ENCODE data around the gene SIK3.
A peak's percentile ranks its signal among the peaks of the same experiment; 100 is the strongest.

Gene SIK3

GRCh38 chr11:117099696-117100095 lies 1.5 kb upstream of the SIK3 start:
- Histone ChIP-seq H4K20me1 (ENCODE audit: insufficient read depth, low read length) (no peaks in the 10 kb centered on the region), H2AFZ (ENCODE audit: low read length) (no peak overlapping the region), H3K4me2 (ENCODE audit: low read depth, low read length) (no peak overlapping the region)

GRCh38 chr11:117097389-117098268 lies 599 bp downstream of the SIK3 start:
- Histone ChIP-seq H4K20me1 (ENCODE audit: insufficient read depth, low read length) (peaks cover 11% of the 10 kb centered on the region; the same call in 1 of the 2 replicates), H3K4me3 (ENCODE audit: low read length) (peak overlapping the region; percentile 92), H3K4me2 (ENCODE audit: low read depth, low read length) (peak overlapping the region; percentile 79), H3K9me3 (replicated peaks; ENCODE audit: insufficient read depth, low read length) (no peaks in the 10 kb centered on the region), H3F3A (ENCODE audit: insufficient read depth, low read length) (peaks cover 15% of the 10 kb centered on the region), H3K79me2 (ENCODE audit: low read length) (peaks cover 54% of the 10 kb centered on the region), H3K9ac (ENCODE audit: low read length) (peak overlapping the region; percentile 98), H3K36me3 (replicated peaks; ENCODE audit: insufficient read depth, low read length) (no peaks in the 10 kb centered on the region), H2AFZ (ENCODE audit: low read length) (no peak overlapping the region), H3K4me1 (ENCODE audit: low read length) (peaks cover 29% of the 10 kb centered on the region), H3K27me3 (replicated peaks; ENCODE audit: insufficient read depth, low read length) (no peaks in the 10 kb centered on the region), H3K27ac (ENCODE audit: low read length) (peak overlapping the region; percentile 76), H3K9me2 (replicated peaks; ENCODE audit: insufficient read depth, low read length) (no peaks in the 10 kb centered on the region)
- peak; percentile 25 for DNase-seq
- TF ChIP-seq CTCF (IDR thresholded peaks at IDR 0.05; ENCODE audit: low read length) (no peak), EZH2phosphoT487 (IDR thresholded peaks at IDR 0.05; ENCODE audit: low read length) (no peak), EZH2 (optimal IDR thresholded peaks at IDR 0.05; ENCODE audit: low read depth, low read length) (no peak)

More at GRCh38 chr11:117099696-117100095, 1.5 kb upstream of the SIK3 start:
- peaks cover 34% of the 10 kb centered on the region for H3K79me2 ChIP-seq (ENCODE audit: low read length)
- no peaks in the 10 kb centered on the region for H3K27me3 ChIP-seq (replicated peaks; ENCODE audit: insufficient read depth, low read length)
- no peak for DNase-seq
- H3K4me3 ChIP-seq (ENCODE audit: low read length) = no peak overlapping the region
- TF ChIP-seq EZH2 (optimal IDR thresholded peaks at IDR 0.05; ENCODE audit: low read depth, low read length) (no peak), CTCF (IDR thresholded peaks at IDR 0.05; ENCODE audit: low read length) (no peak), EZH2phosphoT487 (IDR thresholded peaks at IDR 0.05; ENCODE audit: low read length) (no peak)
- H3K9ac ChIP-seq (ENCODE audit: low read length) = no peak overlapping the region
- H3K9me3 ChIP-seq (replicated peaks; ENCODE audit: insufficient read depth, low read length) = no peaks in the 10 kb centered on the region
- no peaks in the 10 kb centered on the region for H3K36me3 ChIP-seq (replicated peaks; ENCODE audit: insufficient read depth, low read length)
- peaks cover 15% of the 10 kb centered on the region for H3F3A ChIP-seq (ENCODE audit: insufficient read depth, low read length)
- peaks cover 20% of the 10 kb centered on the region for H3K4me1 ChIP-seq (ENCODE audit: low read length)
- no peaks in the 10 kb centered on the region for H3K9me2 ChIP-seq (replicated peaks; ENCODE audit: insufficient read depth, low read length)
- no peak overlapping the region for H3K27ac ChIP-seq (ENCODE audit: low read length)

DNA sequence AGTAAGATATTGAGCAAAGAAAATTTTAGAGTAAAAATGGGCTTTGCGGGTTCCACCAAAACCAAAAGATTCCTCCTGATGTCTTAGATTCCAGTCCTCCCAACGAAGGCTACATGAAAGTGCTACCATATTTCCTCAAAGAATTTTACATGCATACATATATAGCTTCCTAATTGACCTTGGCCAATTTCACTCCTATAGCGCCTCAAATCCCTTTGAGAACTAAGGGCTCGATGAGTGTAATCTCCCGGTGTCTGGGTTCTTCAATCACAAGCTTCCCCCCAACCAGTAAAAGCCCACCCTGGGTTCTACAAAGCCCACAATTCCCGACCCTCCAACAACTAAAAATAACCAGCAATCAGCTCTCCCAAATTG lies 1.2 kb downstream of the SIK3 start:
- no peak for DNase-seq
- H3K27ac ChIP-seq (ENCODE audit: low read length) = peak overlapping the region; percentile 76
- TF ChIP-seq EZH2 (optimal IDR thresholded peaks at IDR 0.05; ENCODE audit: low read depth, low read length) = no peak
- H2AFZ ChIP-seq (ENCODE audit: low read length) = no peak overlapping the region
- peak overlapping the region; percentile 92 for H3K4me3 ChIP-seq (ENCODE audit: low read length)
- H4K20me1 ChIP-seq (ENCODE audit: insufficient read depth, low read length) = peaks cover 16% of the 10 kb centered on the region; the same call in 1 of the 2 replicates
- no peaks in the 10 kb centered on the region for H3K36me3 ChIP-seq (replicated peaks; ENCODE audit: insufficient read depth, low read length)
- H3K9ac ChIP-seq (ENCODE audit: low read length) = peak overlapping the region; percentile 98
- H3K27me3 ChIP-seq (replicated peaks; ENCODE audit: insufficient read depth, low read length) = no peaks in the 10 kb centered on the region
- no peaks in the 10 kb centered on the region for H3K9me2 ChIP-seq (replicated peaks; ENCODE audit: insufficient read depth, low read length)
- H3K4me1 ChIP-seq (ENCODE audit: low read length) = peaks cover 32% of the 10 kb centered on the region
- H3F3A ChIP-seq (ENCODE audit: insufficient read depth, low read length) = peaks cover 15% of the 10 kb centered on the region
- peak overlapping the region; percentile 79 for H3K4me2 ChIP-seq (ENCODE audit: low read depth, low read length)
- H3K9me3 ChIP-seq (replicated peaks; ENCODE audit: insufficient read depth, low read length) = no peaks in the 10 kb centered on the region
- H3K79me2 ChIP-seq (ENCODE audit: low read length) = peaks cover 61% of the 10 kb centered on the region

All from MM.1S (cell line).